Neural cell (in vitro differentiated cells): ENCODE measurements around the gene IGF1R. TPM values are rescaled to one million over a fixed set of nuclear protein-coding genes. Genes with fewer than 3 reads are reported as not detected.

Source experiments
- H2AFZ ChIP-seq: fragments of 200-600, 300-800 bp; sonication (generic), shearing (Covaris generic); 2 replicates; pipeline ENCODE4 v1.6.0; 2014; ENCODE audit warnings: low read depth, mild to moderate bottlenecking, antibody characterized with exemption, low read length, moderate library complexity
- H3F3A ChIP-seq: fragments of 200-600 bp; shearing (Covaris generic); 2 replicates; pipeline ENCODE4 v1.6.1; 2016; ENCODE audit warnings: mild to moderate bottlenecking, moderate library complexity, mixed read lengths, antibody characterized with exemption, low read length; ENCODE audit not compliant: insufficient read depth, poor library complexity, severe bottlenecking
- H3K27ac ChIP-seq: fragments of 200-600, 300-800 bp; sonication (generic), shearing (Covaris generic); 2 replicates; pipeline ENCODE4 v1.5.1; 2014; ENCODE audit warnings: mild to moderate bottlenecking, low read length, moderate library complexity
- H3K27me3 ChIP-seq: fragments of 300-800, 200-600 bp; sonication (generic), shearing (Covaris generic); 2 replicates; pipeline ENCODE4 v1.6.0; 2014; ENCODE audit warnings: mild to moderate bottlenecking, low read depth, low read length, moderate library complexity; ENCODE audit not compliant: insufficient read depth
- H3K36me3 ChIP-seq: fragments of 300-800, 200-600 bp; sonication (generic), shearing (Covaris generic); 2 replicates; pipeline ENCODE4 v1.5.1; 2014; ENCODE audit warnings: mild to moderate bottlenecking, antibody characterized with exemption, low read length, moderate library complexity; ENCODE audit not compliant: insufficient read depth
- H3K4me2 ChIP-seq: fragments of 300-800, 200-600 bp; sonication (generic), shearing (Covaris generic); 2 replicates; pipeline ENCODE4 v1.6.0; 2014; ENCODE audit warnings: mild to moderate bottlenecking, low read length
- H3K4me3 ChIP-seq: fragments of 300-800, 200-600 bp; sonication (generic), shearing (Covaris generic); 2 replicates; pipeline ENCODE4 v1.5.1; 2014; ENCODE audit warnings: mild to moderate bottlenecking, low read length, moderate library complexity
- H3K79me2 ChIP-seq: fragments of 200-600 bp; shearing (Covaris generic); replicated peaks from 2 replicates; pipeline ENCODE4 v1.6.0; 2014; ENCODE audit warnings: mild to moderate bottlenecking, low read length, moderate library complexity; ENCODE audit not compliant: insufficient read depth
- H3K9ac ChIP-seq: fragments of 300-800, 200-600 bp; sonication (generic), shearing (Covaris generic); 2 replicates; pipeline ENCODE4 v1.6.1; 2016; ENCODE audit warnings: mild to moderate bottlenecking, low read length, mixed read lengths
- H3K9me2 ChIP-seq: fragments of 200-600 bp; shearing (Covaris generic); 2 replicates; pipeline ENCODE4 v1.6.1; 2016; ENCODE audit warnings: mild to moderate bottlenecking, low read length, mixed read lengths; ENCODE audit not compliant: insufficient read depth
- H3K9me3 ChIP-seq: fragments of 200-600, 300-800 bp; sonication (generic), shearing (Covaris generic); 2 replicates; pipeline ENCODE4 v1.6.1; 2016; ENCODE audit warnings: mild to moderate bottlenecking, mixed run types, low read length, moderate library complexity, mixed read lengths
- H4K20me1 ChIP-seq: fragments of 200-600 bp; shearing (Covaris generic); 2 replicates; pipeline ENCODE4 v1.6.1; 2016; ENCODE audit warnings: mild to moderate bottlenecking, mixed run types; ENCODE audit not compliant: insufficient read depth
- CTCF ChIP-seq: fragments of 450-650 bp; IDR thresholded peaks from 2 replicates; pipeline ENCODE4 v1.5.1; 2014; ENCODE audit warnings: antibody characterized with exemption, mild to moderate bottlenecking, moderate library complexity; ENCODE audit not compliant: poor library complexity, severe bottlenecking
- EP300 ChIP-seq: fragments of 450-650 bp; conservative IDR thresholded peaks from 2 replicates; pipeline ENCODE4 v1.6.1; 2014; ENCODE audit warnings: antibody characterized with exemption, mild to moderate bottlenecking, moderate library complexity; ENCODE audit not compliant: poor library complexity, severe bottlenecking
- EZH2 ChIP-seq: fragments of 200-600, 300-800 bp; shearing (Covaris generic), sonication (generic); IDR thresholded peaks from 2 replicates; pipeline ENCODE4 v1.6.1; 2014; ENCODE audit warnings: antibody characterized with exemption, low read length, borderline replicate concordance, mild to moderate bottlenecking; ENCODE audit not compliant: insufficient read depth, poor library complexity, severe bottlenecking
- MXI1 ChIP-seq: fragments of 450-650 bp; conservative IDR thresholded peaks from 2 replicates; pipeline ENCODE4 v1.6.1; 2014; ENCODE audit warnings: antibody characterized with exemption, mild to moderate bottlenecking; ENCODE audit not compliant: poor library complexity, severe bottlenecking
- POLR2AphosphoS5 ChIP-seq: IDR thresholded peaks from 2 replicates; pipeline ENCODE4 v1.6.1; 2012
- RAD21 ChIP-seq: fragments of 450-650 bp; conservative IDR thresholded peaks from 2 replicates; pipeline ENCODE4 v1.6.1; 2014; ENCODE audit warnings: antibody characterized with exemption, mild to moderate bottlenecking, moderate library complexity
- REST ChIP-seq: IDR thresholded peaks from 2 replicates; pipeline ENCODE4 v1.6.1; 2012; ENCODE audit warnings: borderline replicate concordance
- SMC3 ChIP-seq: fragments of 450-650 bp; conservative IDR thresholded peaks from 2 replicates; pipeline ENCODE4 v1.6.1; 2014; ENCODE audit warnings: antibody characterized with exemption, mild to moderate bottlenecking, moderate library complexity; ENCODE audit not compliant: poor library complexity
- TAF1 ChIP-seq: IDR thresholded peaks from 2 replicates; pipeline ENCODE4 v1.6.1; 2012; ENCODE audit warnings: low read depth
- polyA plus RNA-seq: library from polyadenylated mRNA; depleted of rRNA; stranded (reverse); fragments of >200 nt; gene quantifications from 2 replicates; pipeline ENCODE4 v1.2.3, GENCODE V29; 2014

IGF1R gene
- polyA plus RNA-seq, 1 donor from 2014 or later: 10.9 TPM

GRCh38 chr15:98663606-98664005 lies 15.3 kb downstream of the IGF1R start:
- Histone ChIP-seq H2AFZ (no peak overlapping the region), H3K4me3 (no peak overlapping the region), H3K9me2 (no peaks in the 10 kb centered on the region), H3K4me2 (no peak overlapping the region), H3F3A (no peaks in the 10 kb centered on the region), H3K27me3 (no peaks in the 10 kb centered on the region), H4K20me1 (peaks cover 3% of the 10 kb centered on the region), H3K9me3 (no peaks in the 10 kb centered on the region), H3K79me2 (peaks cover 86% of the 10 kb centered on the region), H3K27ac (no peak overlapping the region), H3K9ac (no peak overlapping the region), H3K36me3 (no peaks in the 10 kb centered on the region)
- TF ChIP-seq EZH2: no peak
- TF ChIP-seq EP300: no peak
- no peak for TF ChIP-seq TAF1
- no peak for TF ChIP-seq POLR2AphosphoS5

GRCh38 chr15:98666441-98666840 lies 18.1 kb downstream of the IGF1R start:
- H3K9me3 ChIP-seq: no peaks in the 10 kb centered on the region
- H3K27ac ChIP-seq: no peak overlapping the region
- no peaks in the 10 kb centered on the region for H3F3A ChIP-seq
- peaks cover 80% of the 10 kb centered on the region for H3K79me2 ChIP-seq
- no peak overlapping the region for H3K4me3 ChIP-seq
- H3K27me3 ChIP-seq: no peaks in the 10 kb centered on the region
- no peak overlapping the region for H3K4me2 ChIP-seq
- no peaks in the 10 kb centered on the region for H4K20me1 ChIP-seq
- no peak for TF ChIP-seq MXI1
- TF ChIP-seq SMC3: no peak
- TF ChIP-seq CTCF: no peak
- TF ChIP-seq REST: no peak
- no peak for TF ChIP-seq TAF1
- no peak for TF ChIP-seq POLR2AphosphoS5
- no peak for TF ChIP-seq EZH2
- no peaks in the 10 kb centered on the region for H3K9me2 ChIP-seq
- H3K9ac ChIP-seq: no peak overlapping the region
- no peak overlapping the region for H2AFZ ChIP-seq
- no peaks in the 10 kb centered on the region for H3K36me3 ChIP-seq

GRCh38 chr15:98666841-98667240 lies 18.5 kb downstream of the IGF1R start:
- Histone ChIP-seq H3K4me2 (no peak overlapping the region), H3K79me2 (peaks cover 78% of the 10 kb centered on the region), H3K27me3 (no peaks in the 10 kb centered on the region), H3K27ac (no peak overlapping the region), H3F3A (no peaks in the 10 kb centered on the region), H3K36me3 (no peaks in the 10 kb centered on the region), H3K9me3 (no peaks in the 10 kb centered on the region), H3K9me2 (no peaks in the 10 kb centered on the region), H4K20me1 (no peaks in the 10 kb centered on the region), H3K4me3 (no peak overlapping the region), H3K9ac (no peak overlapping the region), H2AFZ (no peak overlapping the region)
- no peak for TF ChIP-seq RAD21
- no peak for TF ChIP-seq MXI1
- TF ChIP-seq CTCF: no peak
